Pancreas (tissue), 10 donors: ENCODE measurements around the gene SERPINA1. TPM values are rescaled to one million over a fixed set of nuclear protein-coding genes. Genes with fewer than 3 reads are reported as not detected.
"Not testable (repeated sequence)": the region's sequence is repeated elsewhere in the genome, so short reads cannot be mapped to it uniquely, and the experiment has no call there.

Experiments
- ATAC-seq, 4 donors: fragments of 200-7000 bp; cut with Tn5 transposase; one replicate each; pipeline versions ENCODE4 v1.8.0 to v1.9.1; 2020; ENCODE audit warnings: mild to moderate bottlenecking in 4 of 4, moderate library complexity in 4 of 4
- DNase-seq, 6 donors: peaks; one replicate each; pipeline ENCODE4 v3.0.0-alpha.2; 2020
- FAIRE-seq: peaks from 2 replicates; lab custom pipeline; 2012; peaks lifted over from hg19 to GRCh38; lab: Jason Lieb, UNC
- H3K27ac ChIP-seq, 4 donors: fragments of 200-600 bp; sonication (generic); 1 replicate in 3 of 4; 2 replicates in 1 of 4; pipeline versions ENCODE4 v1.5.0 to v1.8.0; 2020
- H3K27me3 ChIP-seq, 4 donors: fragments of 200-600 bp; one replicate each; pipeline ENCODE4 v1.8.0; 2021
- H3K36me3 ChIP-seq, 3 donors: fragments of 200-600 bp; sonication (generic) in 1 of 3; one replicate each; pipeline versions ENCODE4 v1.5.0 to v1.8.0; 2020 to 2021
- H3K4me1 ChIP-seq, 3 donors: fragments of 200-600 bp; one replicate each; pipeline ENCODE4 v1.8.0; 2021
- H3K4me3 ChIP-seq, 4 donors: fragments of 200-600 bp; sonication (generic) in 2 of 4; one replicate each; pipeline versions ENCODE4 v1.5.0 to v1.8.0; 2020 to 2021
- H3K9me3 ChIP-seq, 4 donors: fragments of 200-600 bp; one replicate each; pipeline ENCODE4 v1.8.0; 2021
- WGBS, 2 donors: extraction: QIAGEN DNeasy Blood & Tissue Kit; methylation state at CpG; one replicate each; pipeline ENCODE4 v1.1.7; 2013; 5-methylcytosine and 5-hydroxymethylcytosine counted together
- intact Hi-C, 3 donors: fragments of 100-400 bp; cut with DNase I; formaldehyde crosslinking; loops; one replicate each; pipeline versions ENCODE4 v1.11.1 to v1.14.2; 2022
- polyA plus RNA-seq, 2 donors: library from polyadenylated mRNA; stranded (reverse); fragments of 200-250 nt; gene quantifications; one replicate each; pipeline ENCODE4 v1.2.3, GENCODE V29; 2013
- total RNA-seq, 6 donors: library from RNA; stranded (reverse); fragmentation: NEBNext Ultra II Directional in 4 of 6; extraction: Animal tissue kit (Norgen Biotek cat#: 25700) in 4 of 6; gene quantifications; one replicate each; pipeline versions ENCODE4 v1.2.1 to v1.2.4, GENCODE V29; 2021 to 2023
- TF ChIP-seq, protein P1 (sequence below), 4 donors: fragments of 200-600 bp; sonication (generic) in 3 of 4; IDR thresholded peaks; one replicate each; pipeline versions ENCODE4 v1.5.0 to v1.8.0; 2021; ENCODE audit warnings: antibody characterized with exemption in 4 of 4
- donor health status: healthy with polysubstance abuse.
- donor health status: DM: no; HTN: no; CAD: no; lungs with moderate emphysema.
- donor health status: DM: no; HTN: no; CAD: no.
- donor health status: control.
- donor health status: control.
- donor health status: Bipolar disorder and iron deficiency.
- donor health status: DM: yes; HTN: yes; CAD: no.
- donor health status: DM: no; HTN: no; CAD: no.
- donor health status: DM: no; HTN: no; CAD: no.
- donor health status: DM: yes; HTN: yes; CAD: no.

SERPINA1 gene
- total and polyA plus RNA-seq, 8 donors: 45.0 to 328 (median 170) TPM

DNA sequence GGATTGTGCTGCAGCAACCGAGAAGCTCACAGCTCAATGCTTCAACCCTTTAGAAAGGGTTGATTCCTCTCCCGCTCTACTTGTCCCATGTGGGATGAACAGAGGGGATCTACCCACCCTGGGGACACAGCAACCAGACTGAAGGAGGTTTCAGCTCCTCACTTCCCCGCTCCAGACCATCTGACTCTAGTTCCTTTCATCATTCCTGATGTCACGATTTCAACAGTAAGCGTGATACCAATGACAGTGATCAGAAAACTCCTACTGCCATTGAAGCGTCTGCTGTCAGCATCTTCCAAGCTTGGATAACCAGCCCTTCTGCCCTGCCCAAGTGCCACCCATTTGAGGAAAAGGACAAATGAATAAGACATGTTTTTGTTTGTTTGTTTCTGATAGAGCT lies 14.3 kb downstream of the SERPINA1 start:
- H3K9me3 ChIP-seq: no peaks in the 10 kb centered on the region
- 81 to 93% methylated on average over 6 of the region's 6 CpGs for WGBS, 2 donors
- DNase-seq: no peak
- H3K4me3 ChIP-seq: no peak overlapping the region
- H3K4me1 ChIP-seq: no peaks in the 10 kb centered on the region
- no peaks in the 10 kb centered on the region for H3K27me3 ChIP-seq
- no peak overlapping the region for H3K27ac ChIP-seq
- intact Hi-C loops: no loop called here
- ATAC-seq: no peak
- FAIRE-seq: no peak
- H3K36me3 ChIP-seq: no peaks in the 10 kb centered on the region
- TF ChIP-seq, protein P1, sequence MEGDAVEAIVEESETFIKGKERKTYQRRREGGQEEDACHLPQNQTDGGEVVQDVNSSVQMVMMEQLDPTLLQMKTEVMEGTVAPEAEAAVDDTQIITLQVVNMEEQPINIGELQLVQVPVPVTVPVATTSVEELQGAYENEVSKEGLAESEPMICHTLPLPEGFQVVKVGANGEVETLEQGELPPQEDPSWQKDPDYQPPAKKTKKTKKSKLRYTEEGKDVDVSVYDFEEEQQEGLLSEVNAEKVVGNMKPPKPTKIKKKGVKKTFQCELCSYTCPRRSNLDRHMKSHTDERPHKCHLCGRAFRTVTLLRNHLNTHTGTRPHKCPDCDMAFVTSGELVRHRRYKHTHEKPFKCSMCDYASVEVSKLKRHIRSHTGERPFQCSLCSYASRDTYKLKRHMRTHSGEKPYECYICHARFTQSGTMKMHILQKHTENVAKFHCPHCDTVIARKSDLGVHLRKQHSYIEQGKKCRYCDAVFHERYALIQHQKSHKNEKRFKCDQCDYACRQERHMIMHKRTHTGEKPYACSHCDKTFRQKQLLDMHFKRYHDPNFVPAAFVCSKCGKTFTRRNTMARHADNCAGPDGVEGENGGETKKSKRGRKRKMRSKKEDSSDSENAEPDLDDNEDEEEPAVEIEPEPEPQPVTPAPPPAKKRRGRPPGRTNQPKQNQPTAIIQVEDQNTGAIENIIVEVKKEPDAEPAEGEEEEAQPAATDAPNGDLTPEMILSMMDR (IDR thresholded peaks at IDR 0.05): no peak

DNA sequence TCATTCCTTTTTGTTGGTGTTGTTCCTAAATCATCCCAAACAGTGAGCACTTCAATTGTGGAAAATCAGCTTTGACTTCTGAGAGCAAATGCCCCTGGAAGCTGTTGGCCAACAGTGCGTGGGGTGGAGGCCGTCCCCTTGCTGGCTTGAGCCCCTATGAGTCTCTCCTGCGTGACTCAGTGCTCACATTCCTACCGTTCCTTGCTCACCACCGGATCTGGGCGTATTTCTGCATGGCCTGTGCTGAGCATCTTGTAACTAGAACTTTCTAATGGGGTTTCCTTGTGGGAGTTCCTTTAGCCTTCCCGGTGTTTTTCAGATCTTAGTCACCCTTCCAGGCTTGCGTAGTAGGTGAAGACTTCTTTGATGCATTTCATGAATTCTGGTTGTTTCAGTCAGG lies 14.7 kb downstream of the SERPINA1 start:
- Histone ChIP-seq H3K27ac (no peak overlapping the region), H3K4me1 (no peaks in the 10 kb centered on the region), H3K4me3 (no peak overlapping the region), H3K9me3 (no peaks in the 10 kb centered on the region), H3K27me3 (no peaks in the 10 kb centered on the region), H3K36me3 (no peaks in the 10 kb centered on the region)
- ATAC-seq (peak in 2 of 4 donors; percentile 26 to 39), FAIRE-seq (no peak), DNase-seq (no peak)
- intact Hi-C loops: no loop called here
- 77 to 82% methylated on average over 8 of the region's 8 CpGs for WGBS, 2 donors
- TF ChIP-seq, protein P1 (IDR thresholded peaks at IDR 0.05): no peak

DNA sequence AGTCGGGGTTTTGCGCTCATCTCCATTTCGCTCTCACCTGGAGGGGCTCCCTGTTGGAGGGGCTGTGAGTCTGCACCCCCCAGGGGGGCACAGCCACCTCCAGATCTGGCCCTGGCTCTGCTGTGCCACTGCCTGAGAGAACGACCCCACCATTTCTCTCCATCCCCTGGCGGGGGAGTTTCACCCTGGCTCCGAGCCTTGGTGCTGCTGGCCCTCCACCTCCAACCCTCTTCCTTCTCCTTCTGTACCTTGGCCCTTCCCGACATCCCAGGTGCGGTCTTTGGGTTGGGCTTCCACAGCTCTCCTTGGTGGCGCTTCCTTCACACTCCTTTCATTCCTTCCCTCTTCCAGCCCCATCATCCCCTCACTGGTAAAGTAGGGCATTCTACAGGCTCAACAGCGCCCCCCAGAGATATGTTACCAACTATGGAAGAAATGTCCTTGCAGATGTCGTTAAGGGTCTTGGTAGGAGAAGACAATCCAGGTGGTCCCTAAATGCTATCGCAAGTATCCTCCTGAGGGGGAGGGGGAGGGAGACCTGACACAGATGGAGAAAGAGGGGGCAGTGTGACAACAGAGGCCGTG lies 16.3 kb downstream of the SERPINA1 start:
- Histone ChIP-seq H3K27ac (no peak overlapping the region), H3K4me1 (no peaks in the 10 kb centered on the region), H3K36me3 (no peaks in the 10 kb centered on the region), H3K4me3 (no peak overlapping the region), H3K27me3 (no peaks in the 10 kb centered on the region), H3K9me3 (no peaks in the 10 kb centered on the region)
- DNase-seq (peak in 1 of 6 donors; percentile 21), ATAC-seq (no peak), FAIRE-seq (no peak)
- intact Hi-C loops: no loop called here
- TF ChIP-seq, protein P1 (IDR thresholded peaks at IDR 0.05): no peak
- 70 to 80% methylated on average over 13 of the region's 13 CpGs for WGBS, 2 donors

DNA sequence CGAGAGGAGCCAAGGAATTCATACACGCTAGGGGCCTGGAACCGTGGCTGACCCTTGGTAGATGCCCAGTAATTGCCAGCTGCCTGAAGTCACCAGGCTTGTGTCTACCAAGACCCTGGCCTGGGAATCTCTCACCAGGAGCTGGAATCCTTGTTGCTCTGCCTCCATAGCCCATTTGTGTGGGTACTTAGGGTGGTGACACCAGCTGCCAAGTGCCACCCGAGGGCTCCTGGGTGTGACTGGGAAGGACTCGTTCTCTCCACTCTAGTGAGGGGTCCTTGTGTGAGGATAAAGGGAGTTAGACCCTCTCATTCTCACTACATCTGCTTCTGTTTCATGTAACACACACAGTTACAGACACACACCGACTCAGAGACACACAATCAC lies 17.9 kb downstream of the SERPINA1 start:
- no peak overlapping the region for H3K27ac ChIP-seq
- no peaks in the 10 kb centered on the region for H3K4me1 ChIP-seq
- no peaks in the 10 kb centered on the region for H3K9me3 ChIP-seq
- H3K36me3 ChIP-seq: no peaks in the 10 kb centered on the region
- intact Hi-C loops: no loop called here
- no peak for FAIRE-seq
- WGBS, 2 donors: 74 to 80% methylated on average over 3 to 6 of the region's 6 CpGs
- H3K27me3 ChIP-seq: no peaks in the 10 kb centered on the region
- DNase-seq: peak in 1 of 6 donors; percentile 28
- TF ChIP-seq, protein P1 (IDR thresholded peaks at IDR 0.05): no peak
- no peak overlapping the region for H3K4me3 ChIP-seq
- ATAC-seq: no peak

DNA sequence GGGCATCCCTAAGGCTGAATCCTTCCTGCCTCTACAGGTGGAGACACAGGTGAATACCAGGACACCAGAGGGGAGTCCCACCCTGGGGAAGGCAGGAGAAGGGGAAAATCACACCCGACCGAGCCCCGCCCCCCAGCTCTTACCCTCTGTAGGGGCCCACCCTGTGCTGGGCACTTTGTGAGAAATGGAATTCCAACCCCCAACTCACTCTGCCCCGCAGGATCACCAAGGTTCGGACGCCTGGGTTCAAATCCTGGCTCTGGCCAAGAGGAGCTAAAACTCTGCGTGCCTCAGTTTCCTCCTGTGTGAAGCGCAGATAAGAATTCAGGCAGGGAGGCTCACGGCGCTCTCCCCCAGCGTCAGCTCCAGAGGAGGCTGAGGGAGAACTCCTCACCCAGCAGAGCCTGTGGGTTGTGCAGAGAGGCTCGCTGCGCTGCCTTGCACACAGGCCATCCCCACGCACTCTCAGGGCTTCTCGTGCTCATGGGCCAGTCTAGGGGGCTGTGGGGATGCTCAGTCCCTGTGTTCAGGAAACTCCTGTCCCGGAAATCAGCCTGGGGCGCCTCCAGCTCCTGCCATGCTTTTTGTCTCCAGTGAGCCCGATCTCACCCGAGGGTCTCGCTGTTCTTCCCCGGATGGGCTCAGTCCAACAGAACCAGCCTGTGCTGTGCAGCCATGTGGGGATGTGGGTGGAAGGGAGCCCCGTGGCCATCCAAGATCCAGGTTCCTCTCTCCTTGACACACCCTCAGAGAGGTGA lies 18.5 kb downstream of the SERPINA1 start:
- peak in 1 of 6 donors; percentile 38 for DNase-seq
- FAIRE-seq, H3K4me1 ChIP-seq, H3K36me3 ChIP-seq, ATAC-seq, H3K27me3 ChIP-seq, H3K9me3 ChIP-seq, H3K4me3 ChIP-seq, intact Hi-C loops, H3K27ac ChIP-seq: not testable (repeated sequence)
- WGBS, 2 donors: 74 to 82% methylated on average over 15 to 19 of the region's 22 CpGs
